ENCODE results near the gene LRRC41.

LRRC41 gene

DNA sequence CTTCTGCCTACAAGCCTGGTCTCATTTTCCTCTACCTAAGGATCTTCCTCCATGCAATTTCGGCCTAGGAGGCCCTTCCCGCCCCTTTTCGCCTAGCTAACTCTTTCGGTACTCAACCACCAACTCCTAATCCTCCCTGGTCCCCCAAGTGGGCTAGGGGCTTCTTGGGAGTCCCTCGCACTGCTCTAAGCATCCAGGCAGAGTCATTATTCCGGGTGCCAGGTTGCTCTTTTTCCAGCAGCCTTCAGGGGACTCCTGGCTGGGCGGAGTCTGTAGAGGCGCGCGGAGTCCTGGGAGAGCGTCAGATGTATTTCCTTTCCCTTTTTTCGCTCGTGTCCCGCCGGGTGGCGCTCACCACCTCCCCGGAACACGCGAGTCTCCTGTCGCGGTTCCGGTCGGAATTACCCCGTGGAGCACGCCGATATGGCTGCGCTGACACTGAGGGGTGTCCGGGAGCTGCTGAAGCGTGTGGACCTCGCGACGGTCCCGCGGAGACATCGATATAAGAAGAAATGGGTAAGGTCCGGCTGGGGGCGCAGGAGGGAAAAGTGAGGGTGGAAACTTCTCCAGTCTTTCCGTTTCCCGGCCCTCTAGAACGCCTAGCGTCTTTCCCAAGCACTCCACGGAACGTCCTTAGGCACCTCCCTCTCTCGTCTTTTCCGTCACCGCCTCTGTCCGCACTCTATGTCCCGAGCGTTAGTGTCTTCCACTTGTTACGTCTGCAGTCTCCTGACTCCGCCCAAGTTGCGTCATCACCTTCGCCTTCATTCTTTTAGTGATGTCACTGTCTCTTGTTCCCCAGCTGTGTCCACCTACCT, 37.2 kb upstream of the LRRC41 start, which contains the start of gene NSUN4 (continued):
- TF ChIP-seq ZNF157 (tag by site-specific recombination; IDR thresholded peaks at IDR 0.05) (0 out of 2 replicates have a peak, but pooled peaks have one; percentile 10), ZIC2 (tag by site-specific recombination; IDR thresholded peaks at IDR 0.05) (peak; percentile 65), ZNF514 (tag by site-specific recombination; IDR thresholded peaks at IDR 0.05) (no peak), ZNF654 (tag by site-specific recombination; IDR thresholded peaks at IDR 0.05; ENCODE audit: low read depth) (peak; percentile 17; the same call in 1 of the 2 replicates), ZNF707 (tag by site-specific recombination; IDR thresholded peaks at IDR 0.05) (no peak), ZNF16 (tag by site-specific recombination; IDR thresholded peaks at IDR 0.05; ENCODE audit: low read depth) (no peak), WT1 (tag by site-specific recombination; IDR thresholded peaks at IDR 0.05) (peak; percentile 34; the same call in 1 of the 2 replicates), ZNF548 (tag by site-specific recombination; IDR thresholded peaks at IDR 0.05) (no peak; the same call in 1 of the 2 replicates), ZBTB21 (tag by site-specific recombination; IDR thresholded peaks at IDR 0.05) (peak; percentile 100), ZNF133 (tag by site-specific recombination; IDR thresholded peaks at IDR 0.05) (no peak), ZNF677 (tag by site-specific recombination; IDR thresholded peaks at IDR 0.05) (peak; percentile 11; the same call in 1 of the 2 replicates), KLF10 (tag by site-specific recombination; IDR thresholded peaks at IDR 0.05) (peak; percentile 72; the same call in 1 of the 2 replicates), ZNF302 (tag by site-specific recombination; IDR thresholded peaks at IDR 0.05; ENCODE audit: low read depth) (no peak), ZNF600 (tag by site-specific recombination; IDR thresholded peaks at IDR 0.05) (peak; percentile 91), ZNF394 (tag by site-specific recombination; IDR thresholded peaks at IDR 0.05; ENCODE audit: borderline replicate concordance) (peak; percentile 11), ZNF121 (tag by site-specific recombination; IDR thresholded peaks at IDR 0.05) (no peak)
- TF ChIP-seq, protein P1, sequence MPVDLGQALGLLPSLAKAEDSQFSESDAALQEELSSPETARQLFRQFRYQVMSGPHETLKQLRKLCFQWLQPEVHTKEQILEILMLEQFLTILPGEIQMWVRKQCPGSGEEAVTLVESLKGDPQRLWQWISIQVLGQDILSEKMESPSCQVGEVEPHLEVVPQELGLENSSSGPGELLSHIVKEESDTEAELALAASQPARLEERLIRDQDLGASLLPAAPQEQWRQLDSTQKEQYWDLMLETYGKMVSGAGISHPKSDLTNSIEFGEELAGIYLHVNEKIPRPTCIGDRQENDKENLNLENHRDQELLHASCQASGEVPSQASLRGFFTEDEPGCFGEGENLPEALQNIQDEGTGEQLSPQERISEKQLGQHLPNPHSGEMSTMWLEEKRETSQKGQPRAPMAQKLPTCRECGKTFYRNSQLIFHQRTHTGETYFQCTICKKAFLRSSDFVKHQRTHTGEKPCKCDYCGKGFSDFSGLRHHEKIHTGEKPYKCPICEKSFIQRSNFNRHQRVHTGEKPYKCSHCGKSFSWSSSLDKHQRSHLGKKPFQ (tag by site-specific recombination; IDR thresholded peaks at IDR 0.05), result no peak
- TF ChIP-seq, protein P2, sequence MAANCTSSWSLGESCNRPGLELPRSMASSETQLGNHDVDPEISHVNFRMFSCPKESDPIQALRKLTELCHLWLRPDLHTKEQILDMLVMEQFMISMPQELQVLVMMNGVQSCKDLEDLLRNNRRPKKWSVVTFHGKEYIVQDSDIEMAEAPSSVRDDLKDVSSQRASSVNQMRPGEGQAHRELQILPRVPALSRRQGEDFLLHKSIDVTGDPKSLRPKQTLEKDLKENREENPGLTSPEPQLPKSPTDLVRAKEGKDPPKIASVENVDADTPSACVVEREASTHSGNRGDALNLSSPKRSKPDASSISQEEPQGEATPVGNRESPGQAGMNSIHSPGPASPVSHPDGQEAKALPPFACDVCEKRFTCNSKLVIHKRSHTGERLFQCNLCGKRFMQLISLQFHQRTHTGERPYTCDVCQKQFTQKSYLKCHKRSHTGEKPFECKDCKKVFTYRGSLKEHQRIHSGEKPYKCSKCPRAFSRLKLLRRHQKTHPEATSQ (tag by site-specific recombination; IDR thresholded peaks at IDR 0.05), result peak; percentile 89
- TF ChIP-seq, protein P3, sequence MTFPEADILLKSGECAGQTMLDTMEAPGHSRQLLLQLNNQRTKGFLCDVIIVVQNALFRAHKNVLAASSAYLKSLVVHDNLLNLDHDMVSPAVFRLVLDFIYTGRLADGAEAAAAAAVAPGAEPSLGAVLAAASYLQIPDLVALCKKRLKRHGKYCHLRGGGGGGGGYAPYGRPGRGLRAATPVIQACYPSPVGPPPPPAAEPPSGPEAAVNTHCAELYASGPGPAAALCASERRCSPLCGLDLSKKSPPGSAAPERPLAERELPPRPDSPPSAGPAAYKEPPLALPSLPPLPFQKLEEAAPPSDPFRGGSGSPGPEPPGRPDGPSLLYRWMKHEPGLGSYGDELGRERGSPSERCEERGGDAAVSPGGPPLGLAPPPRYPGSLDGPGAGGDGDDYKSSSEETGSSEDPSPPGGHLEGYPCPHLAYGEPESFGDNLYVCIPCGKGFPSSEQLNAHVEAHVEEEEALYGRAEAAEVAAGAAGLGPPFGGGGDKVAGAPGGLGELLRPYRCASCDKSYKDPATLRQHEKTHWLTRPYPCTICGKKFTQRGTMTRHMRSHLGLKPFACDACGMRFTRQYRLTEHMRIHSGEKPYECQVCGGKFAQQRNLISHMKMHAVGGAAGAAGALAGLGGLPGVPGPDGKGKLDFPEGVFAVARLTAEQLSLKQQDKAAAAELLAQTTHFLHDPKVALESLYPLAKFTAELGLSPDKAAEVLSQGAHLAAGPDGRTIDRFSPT (tag by site-specific recombination; IDR thresholded peaks at IDR 0.05), result no peak
- TF ChIP-seq, protein P4, sequence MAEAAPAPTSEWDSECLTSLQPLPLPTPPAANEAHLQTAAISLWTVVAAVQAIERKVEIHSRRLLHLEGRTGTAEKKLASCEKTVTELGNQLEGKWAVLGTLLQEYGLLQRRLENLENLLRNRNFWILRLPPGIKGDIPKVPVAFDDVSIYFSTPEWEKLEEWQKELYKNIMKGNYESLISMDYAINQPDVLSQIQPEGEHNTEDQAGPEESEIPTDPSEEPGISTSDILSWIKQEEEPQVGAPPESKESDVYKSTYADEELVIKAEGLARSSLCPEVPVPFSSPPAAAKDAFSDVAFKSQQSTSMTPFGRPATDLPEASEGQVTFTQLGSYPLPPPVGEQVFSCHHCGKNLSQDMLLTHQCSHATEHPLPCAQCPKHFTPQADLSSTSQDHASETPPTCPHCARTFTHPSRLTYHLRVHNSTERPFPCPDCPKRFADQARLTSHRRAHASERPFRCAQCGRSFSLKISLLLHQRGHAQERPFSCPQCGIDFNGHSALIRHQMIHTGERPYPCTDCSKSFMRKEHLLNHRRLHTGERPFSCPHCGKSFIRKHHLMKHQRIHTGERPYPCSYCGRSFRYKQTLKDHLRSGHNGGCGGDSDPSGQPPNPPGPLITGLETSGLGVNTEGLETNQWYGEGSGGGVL (tag by site-specific recombination; IDR thresholded peaks at IDR 0.05), result peak; percentile 98
- TF ChIP-seq, protein P5, sequence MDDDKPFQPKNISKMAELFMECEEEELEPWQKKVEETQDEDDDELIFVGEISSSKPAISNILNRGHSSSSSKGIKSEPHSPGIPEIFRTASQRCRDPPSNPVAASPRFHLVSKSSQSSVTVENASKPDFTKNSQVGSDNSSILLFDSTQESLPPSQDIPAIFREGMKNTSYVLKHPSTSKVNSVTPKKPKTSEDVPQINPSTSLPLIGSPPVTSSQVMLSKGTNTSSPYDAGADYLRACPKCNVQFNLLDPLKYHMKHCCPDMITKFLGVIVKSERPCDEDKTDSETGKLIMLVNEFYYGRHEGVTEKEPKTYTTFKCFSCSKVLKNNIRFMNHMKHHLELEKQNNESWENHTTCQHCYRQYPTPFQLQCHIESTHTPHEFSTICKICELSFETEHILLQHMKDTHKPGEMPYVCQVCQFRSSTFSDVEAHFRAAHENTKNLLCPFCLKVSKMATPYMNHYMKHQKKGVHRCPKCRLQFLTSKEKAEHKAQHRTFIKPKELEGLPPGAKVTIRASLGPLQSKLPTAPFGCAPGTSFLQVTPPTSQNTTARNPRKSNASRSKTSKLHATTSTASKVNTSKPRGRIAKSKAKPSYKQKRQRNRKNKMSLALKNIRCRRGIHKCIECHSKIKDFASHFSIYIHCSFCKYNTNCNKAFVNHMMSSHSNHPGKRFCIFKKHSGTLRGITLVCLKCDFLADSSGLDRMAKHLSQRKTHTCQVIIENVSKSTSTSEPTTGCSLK (tag by site-specific recombination; IDR thresholded peaks at IDR 0.05), result no peak
- TF ChIP-seq, protein P6, sequence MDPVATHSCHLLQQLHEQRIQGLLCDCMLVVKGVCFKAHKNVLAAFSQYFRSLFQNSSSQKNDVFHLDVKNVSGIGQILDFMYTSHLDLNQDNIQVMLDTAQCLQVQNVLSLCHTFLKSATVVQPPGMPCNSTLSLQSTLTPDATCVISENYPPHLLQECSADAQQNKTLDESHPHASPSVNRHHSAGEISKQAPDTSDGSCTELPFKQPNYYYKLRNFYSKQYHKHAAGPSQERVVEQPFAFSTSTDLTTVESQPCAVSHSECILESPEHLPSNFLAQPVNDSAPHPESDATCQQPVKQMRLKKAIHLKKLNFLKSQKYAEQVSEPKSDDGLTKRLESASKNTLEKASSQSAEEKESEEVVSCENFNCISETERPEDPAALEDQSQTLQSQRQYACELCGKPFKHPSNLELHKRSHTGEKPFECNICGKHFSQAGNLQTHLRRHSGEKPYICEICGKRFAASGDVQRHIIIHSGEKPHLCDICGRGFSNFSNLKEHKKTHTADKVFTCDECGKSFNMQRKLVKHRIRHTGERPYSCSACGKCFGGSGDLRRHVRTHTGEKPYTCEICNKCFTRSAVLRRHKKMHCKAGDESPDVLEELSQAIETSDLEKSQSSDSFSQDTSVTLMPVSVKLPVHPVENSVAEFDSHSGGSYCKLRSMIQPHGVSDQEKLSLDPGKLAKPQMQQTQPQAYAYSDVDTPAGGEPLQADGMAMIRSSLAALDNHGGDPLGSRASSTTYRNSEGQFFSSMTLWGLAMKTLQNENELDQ (tag by site-specific recombination; IDR thresholded peaks at IDR 0.05; ENCODE audit: low read depth), result no peak
- TF ChIP-seq, protein P7, sequence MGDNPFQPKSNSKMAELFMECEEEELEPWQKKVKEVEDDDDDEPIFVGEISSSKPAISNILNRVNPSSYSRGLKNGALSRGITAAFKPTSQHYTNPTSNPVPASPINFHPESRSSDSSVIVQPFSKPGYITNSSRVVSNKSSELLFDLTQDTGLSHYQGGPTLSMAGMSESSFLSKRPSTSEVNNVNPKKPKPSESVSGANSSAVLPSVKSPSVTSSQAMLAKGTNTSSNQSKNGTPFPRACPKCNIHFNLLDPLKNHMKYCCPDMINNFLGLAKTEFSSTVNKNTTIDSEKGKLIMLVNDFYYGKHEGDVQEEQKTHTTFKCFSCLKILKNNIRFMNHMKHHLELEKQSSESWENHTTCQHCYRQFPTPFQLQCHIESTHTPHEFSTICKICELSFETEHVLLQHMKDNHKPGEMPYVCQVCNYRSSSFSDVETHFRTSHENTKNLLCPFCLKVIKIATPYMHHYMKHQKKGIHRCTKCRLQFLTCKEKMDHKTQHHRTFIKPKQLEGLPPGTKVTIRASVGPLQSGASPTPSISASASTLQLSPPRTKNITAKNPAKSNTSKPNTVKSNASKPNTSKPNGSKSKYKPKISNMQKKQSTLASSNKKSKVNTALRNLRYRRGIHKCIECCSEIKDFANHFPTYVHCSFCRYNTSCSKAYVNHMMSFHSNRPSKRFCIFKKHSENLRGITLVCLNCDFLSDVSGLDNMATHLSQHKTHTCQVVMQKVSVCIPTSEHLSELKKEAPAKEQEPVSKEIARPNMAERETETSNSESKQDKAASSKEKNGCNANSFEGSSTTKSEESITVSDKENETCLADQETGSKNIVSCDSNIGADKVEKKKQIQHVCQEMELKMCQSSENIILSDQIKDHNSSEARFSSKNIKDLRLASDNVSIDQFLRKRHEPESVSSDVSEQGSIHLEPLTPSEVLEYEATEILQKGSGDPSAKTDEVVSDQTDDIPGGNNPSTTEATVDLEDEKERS (tag by site-specific recombination; IDR thresholded peaks at IDR 0.05), result peak; percentile 90; the same call in 1 of the 2 replicates

Measured in HEK293 (cell line).